ENCODE measurements around the gene MPDZ.
A peak's percentile ranks its signal among the peaks of the same experiment; 100 is the strongest.

Gene MPDZ

GRCh38 chr9:13282998-13283397 is 3.5 kb upstream of the MPDZ start:
- no peaks in the 10 kb centered on the region for H3K9me3 ChIP-seq (ENCODE audit: low read length)
- H3K27ac ChIP-seq (ENCODE audit: low read depth, low read length): no peak overlapping the region
- no peaks in the 10 kb centered on the region for H3K27me3 ChIP-seq (ENCODE audit: control insufficient read depth in 1 of 2, insufficient read depth in 2 of 2, low read length in 2 of 2)
- H3K4me3 ChIP-seq (ENCODE audit: low read depth in 1 of 2, low read length in 2 of 2): no peak overlapping the region
- no peak overlapping the region for H3K9ac ChIP-seq (ENCODE audit: low read length)
- no peaks in the 10 kb centered on the region for H3K36me3 ChIP-seq (ENCODE audit: insufficient read depth, low read length)
- peaks cover 34% of the 10 kb centered on the region for H3K4me1 ChIP-seq (ENCODE audit: insufficient read depth, low read length)

- peaks cover 34% of the 10 kb centered on the region for H3K4me1 ChIP-seq (ENCODE audit: insufficient read depth, low read length)
- no peak overlapping the region for H3K4me3 ChIP-seq (ENCODE audit: low read depth in 1 of 2, low read length in 2 of 2)
- H3K9me3 ChIP-seq (ENCODE audit: low read length): no peaks in the 10 kb centered on the region
- H3K9ac ChIP-seq (ENCODE audit: low read length): no peak overlapping the region
- H3K36me3 ChIP-seq (ENCODE audit: insufficient read depth, low read length): no peaks in the 10 kb centered on the region
- H3K27ac ChIP-seq (ENCODE audit: low read depth, low read length): peak overlapping the region; percentile 43
- no peaks in the 10 kb centered on the region for H3K27me3 ChIP-seq (ENCODE audit: control insufficient read depth in 1 of 2, insufficient read depth in 2 of 2, low read length in 2 of 2)
Measured at GRCh38 chr9:13281356-13282016, 2.0 kb upstream of the MPDZ start.

GRCh38 chr9:13278368-13279246 is 885 bp downstream of the MPDZ start:
- H3K9me3 ChIP-seq (ENCODE audit: low read length): no peaks in the 10 kb centered on the region
- H3K36me3 ChIP-seq (ENCODE audit: insufficient read depth, low read length): no peaks in the 10 kb centered on the region
- peak overlapping the region; percentile 87 for H3K27ac ChIP-seq (ENCODE audit: low read depth, low read length)
- peak overlapping the region; percentile 71 to 72 for H3K4me3 ChIP-seq (ENCODE audit: low read depth in 1 of 2, low read length in 2 of 2)
- peaks cover 38% of the 10 kb centered on the region for H3K4me1 ChIP-seq (ENCODE audit: insufficient read depth, low read length)
- no peaks in the 10 kb centered on the region for H3K27me3 ChIP-seq (ENCODE audit: control insufficient read depth in 1 of 2, insufficient read depth in 2 of 2, low read length in 2 of 2)
- H3K9ac ChIP-seq (ENCODE audit: low read length): peak overlapping the region; percentile 51

GRCh38 chr9:13278023-13278367 is 1.5 kb downstream of the MPDZ start:
- Histone ChIP-seq H3K4me3 (ENCODE audit: low read depth in 1 of 2, low read length in 2 of 2) (peak overlapping the region; percentile 71 to 72), H3K27ac (ENCODE audit: low read depth, low read length) (peak overlapping the region; percentile 87), H3K27me3 (ENCODE audit: control insufficient read depth in 1 of 2, insufficient read depth in 2 of 2, low read length in 2 of 2) (no peaks in the 10 kb centered on the region), H3K9me3 (ENCODE audit: low read length) (no peaks in the 10 kb centered on the region), H3K4me1 (ENCODE audit: insufficient read depth, low read length) (peaks cover 35% of the 10 kb centered on the region), H3K9ac (ENCODE audit: low read length) (peak overlapping the region; percentile 51), H3K36me3 (ENCODE audit: insufficient read depth, low read length) (no peaks in the 10 kb centered on the region)

GRCh38 chr9:13274886-13275641 is 4.4 kb downstream of the MPDZ start:
- H3K36me3 ChIP-seq (ENCODE audit: insufficient read depth, low read length): no peaks in the 10 kb centered on the region
- no peaks in the 10 kb centered on the region for H3K9me3 ChIP-seq (ENCODE audit: low read length)
- peaks cover 13% of the 10 kb centered on the region for H3K4me1 ChIP-seq (ENCODE audit: insufficient read depth, low read length)
- no peak overlapping the region for H3K9ac ChIP-seq (ENCODE audit: low read length)
- H3K27me3 ChIP-seq (ENCODE audit: control insufficient read depth in 1 of 2, insufficient read depth in 2 of 2, low read length in 2 of 2): no peaks in the 10 kb centered on the region
- no peak overlapping the region for H3K27ac ChIP-seq (ENCODE audit: low read depth, low read length)
- no peak overlapping the region for H3K4me3 ChIP-seq (ENCODE audit: low read depth in 1 of 2, low read length in 2 of 2)

GRCh38 chr9:13270734-13271133 is 8.8 kb downstream of the MPDZ start:
- Histone ChIP-seq H3K9me3 (ENCODE audit: low read length) (no peaks in the 10 kb centered on the region), H3K27me3 (ENCODE audit: control insufficient read depth in 1 of 2, insufficient read depth in 2 of 2, low read length in 2 of 2) (no peaks in the 10 kb centered on the region), H3K27ac (ENCODE audit: low read depth, low read length) (no peak overlapping the region), H3K4me1 (ENCODE audit: insufficient read depth, low read length) (peaks cover 23% of the 10 kb centered on the region), H3K36me3 (ENCODE audit: insufficient read depth, low read length) (no peaks in the 10 kb centered on the region), H3K4me3 (ENCODE audit: low read depth in 1 of 2, low read length in 2 of 2) (no peak overlapping the region), H3K9ac (ENCODE audit: low read length) (no peak overlapping the region)

GRCh38 chr9:13269589-13270452 is 9.7 kb downstream of the MPDZ start:
- Histone ChIP-seq H3K4me3 (ENCODE audit: low read depth in 1 of 2, low read length in 2 of 2) (no peak overlapping the region), H3K9me3 (ENCODE audit: low read length) (no peaks in the 10 kb centered on the region), H3K4me1 (ENCODE audit: insufficient read depth, low read length) (peaks cover 25% of the 10 kb centered on the region), H3K36me3 (ENCODE audit: insufficient read depth, low read length) (no peaks in the 10 kb centered on the region), H3K9ac (ENCODE audit: low read length) (no peak overlapping the region), H3K27ac (ENCODE audit: low read depth, low read length) (no peak overlapping the region), H3K27me3 (ENCODE audit: control insufficient read depth in 1 of 2, insufficient read depth in 2 of 2, low read length in 2 of 2) (no peaks in the 10 kb centered on the region)

GRCh38 chr9:13268469-13268868 is 11.0 kb downstream of the MPDZ start:
- H3K9ac ChIP-seq (ENCODE audit: low read length): no peak overlapping the region
- no peak overlapping the region for H3K4me3 ChIP-seq (ENCODE audit: low read depth in 1 of 2, low read length in 2 of 2)
- no peaks in the 10 kb centered on the region for H3K36me3 ChIP-seq (ENCODE audit: insufficient read depth, low read length)
- H3K4me1 ChIP-seq (ENCODE audit: insufficient read depth, low read length): peaks cover 30% of the 10 kb centered on the region
- H3K27ac ChIP-seq (ENCODE audit: low read depth, low read length): no peak overlapping the region
- no peaks in the 10 kb centered on the region for H3K27me3 ChIP-seq (ENCODE audit: control insufficient read depth in 1 of 2, insufficient read depth in 2 of 2, low read length in 2 of 2)
- H3K9me3 ChIP-seq (ENCODE audit: low read length): no peaks in the 10 kb centered on the region

- H3K27ac ChIP-seq (ENCODE audit: low read depth, low read length): no peak overlapping the region
- H3K4me1 ChIP-seq (ENCODE audit: insufficient read depth, low read length): peaks cover 34% of the 10 kb centered on the region
- no peak overlapping the region for H3K4me3 ChIP-seq (ENCODE audit: low read depth in 1 of 2, low read length in 2 of 2)
- no peaks in the 10 kb centered on the region for H3K9me3 ChIP-seq (ENCODE audit: low read length)
- no peak overlapping the region for H3K9ac ChIP-seq (ENCODE audit: low read length)
- no peaks in the 10 kb centered on the region for H3K27me3 ChIP-seq (ENCODE audit: control insufficient read depth in 1 of 2, insufficient read depth in 2 of 2, low read length in 2 of 2)
- H3K36me3 ChIP-seq (ENCODE audit: insufficient read depth, low read length): no peaks in the 10 kb centered on the region
Measured at GRCh38 chr9:13267743-13268142, 11.7 kb downstream of the MPDZ start.

GRCh38 chr9:13266167-13266566 is 13.3 kb downstream of the MPDZ start:
- H3K27ac ChIP-seq (ENCODE audit: low read depth, low read length): no peak overlapping the region
- H3K4me3 ChIP-seq (ENCODE audit: low read depth in 1 of 2, low read length in 2 of 2): no peak overlapping the region
- peaks cover 40% of the 10 kb centered on the region for H3K4me1 ChIP-seq (ENCODE audit: insufficient read depth, low read length)
- no peaks in the 10 kb centered on the region for H3K27me3 ChIP-seq (ENCODE audit: control insufficient read depth in 1 of 2, insufficient read depth in 2 of 2, low read length in 2 of 2)
- no peaks in the 10 kb centered on the region for H3K9me3 ChIP-seq (ENCODE audit: low read length)
- no peaks in the 10 kb centered on the region for H3K36me3 ChIP-seq (ENCODE audit: insufficient read depth, low read length)
- H3K9ac ChIP-seq (ENCODE audit: low read length): no peak overlapping the region

GRCh38 chr9:13264788-13265187 is 14.7 kb downstream of the MPDZ start:
- Histone ChIP-seq H3K4me3 (ENCODE audit: low read depth in 1 of 2, low read length in 2 of 2) (no peak overlapping the region), H3K9me3 (ENCODE audit: low read length) (no peaks in the 10 kb centered on the region), H3K4me1 (ENCODE audit: insufficient read depth, low read length) (peaks cover 40% of the 10 kb centered on the region), H3K27me3 (ENCODE audit: control insufficient read depth in 1 of 2, insufficient read depth in 2 of 2, low read length in 2 of 2) (no peaks in the 10 kb centered on the region), H3K27ac (ENCODE audit: low read depth, low read length) (no peak overlapping the region), H3K36me3 (ENCODE audit: insufficient read depth, low read length) (no peaks in the 10 kb centered on the region), H3K9ac (ENCODE audit: low read length) (no peak overlapping the region)

Measured in muscle layer of colon (tissue), 2 donors.